ENCODE data around the gene LEP. TPM values are rescaled to one million over a fixed set of nuclear protein-coding genes. Genes with fewer than 3 reads are reported as not detected.

LEP gene
- total RNA-seq, 1 experiment from 2014 or later, result not detected

- POLR2A ChIA-PET, result no interaction called here
- no peak overlapping the region for H2AFZ ChIP-seq (ENCODE audit: low read depth, low read length, poor library complexity, severe bottlenecking)
Measured at GRCh38 chr7:128210590-128211570, 30.2 kb upstream of the LEP start.

More at GRCh38 chr7:128210590-128211570, 30.2 kb upstream of the LEP start:
- Histone ChIP-seq H3K36me3 (ENCODE audit: control insufficient read depth in 1 of 2, insufficient read depth in 2 of 2, low read length in 2 of 2) (no peaks in the 10 kb centered on the region), H3K27ac (ENCODE audit: low read depth, low read length) (no peak overlapping the region), H4K20me1 (ENCODE audit: insufficient read depth) (no peaks in the 10 kb centered on the region), H3K9ac (ENCODE audit: low read length) (no peak overlapping the region), H3K9me2 (ENCODE audit: insufficient read depth) (no peaks in the 10 kb centered on the region), H3K79me2 (ENCODE audit: insufficient read depth, low read length) (no peaks in the 10 kb centered on the region), H3K4me3 (replicated peaks in 1 of 2; ENCODE audit: low read depth in 1 of 2, low read length in 2 of 2) (no peak overlapping the region), H3K4me1 (ENCODE audit: control insufficient read depth in 1 of 2, insufficient read depth in 2 of 2, low read length in 2 of 2) (no peaks in the 10 kb centered on the region), H3K4me2 (ENCODE audit: low read length) (no peak overlapping the region), H3K9me3 (ENCODE audit: control insufficient read depth in 1 of 2, insufficient read depth in 1 of 2, low read depth in 1 of 2, low read length in 2 of 2) (no peaks in the 10 kb centered on the region), H3K27me3 (ENCODE audit: insufficient read depth, low read length) (no peaks in the 10 kb centered on the region; the same call in 1 of the 2 replicates)
- no peak for DNase-seq (ENCODE audit: low read depth, low spot score)
- intact Hi-C loops (cut with micrococcal nuclease), result no loop called here
- RAD21 ChIA-PET (ENCODE audit: low non-redundant PET in 1 of 2, low total read pairs in 2 of 2, uncharacterized antibody in 2 of 2, unreplicated experiment in 2 of 2), result interaction anchor here in 1 of 2 experiments (0.7 to 1.5 kb wide), 2 partner anchors 501 to 502 kb away, joined by 3 to 7 read pairs; no protein-coding TSS in a partner anchor
- no peak for ATAC-seq
- CTCF ChIA-PET, result interaction anchor here (1.1 to 3.2 kb wide), 4 partner anchors 75 to 697 kb away, joined by 3 to 41 read pairs (median 18); no protein-coding TSS in a partner anchor
- no TSS peak for BruUV-seq (replicated peaks)
- no peak for TF ChIP-seq SP1 (IDR thresholded peaks at IDR 0.05; ENCODE audit: low read depth)
- no peak for TF ChIP-seq REST (IDR thresholded peaks at IDR 0.05; ENCODE audit: low read depth)
- TF ChIP-seq ELF1 (IDR thresholded peaks at IDR 0.05; ENCODE audit: borderline replicate concordance, low read depth), result no peak
- TF ChIP-seq RAD21 (IDR thresholded peaks at IDR 0.05; ENCODE audit: low read depth), result no peak
- no peak for TF ChIP-seq CTCF (IDR thresholded peaks at IDR 0.05 in 2 of 3, conservative IDR thresholded peaks at IDR 0.05 in 1 of 3; ENCODE audit: borderline replicate concordance in 1 of 3, insufficient read depth in 1 of 3, low read depth in 2 of 3, low read length in 2 of 3)
- TF ChIP-seq MAX (IDR thresholded peaks at IDR 0.05), result no peak
- no peak for TF ChIP-seq ZBTB33 (IDR thresholded peaks at IDR 0.05; ENCODE audit: extremely low read depth, insufficient replicate concordance, low read length)
- TF ChIP-seq SIN3A (IDR thresholded peaks at IDR 0.05; ENCODE audit: low read depth), result no peak
- no peak for TF ChIP-seq CEBPB (IDR thresholded peaks at IDR 0.05; ENCODE audit: low read depth)
- TF ChIP-seq SRF (IDR thresholded peaks at IDR 0.05; ENCODE audit: low read depth), result no peak
- no peak for TF ChIP-seq EZH2phosphoT487 (IDR thresholded peaks at IDR 0.05; ENCODE audit: borderline replicate concordance)
- no peak for TF ChIP-seq EZH2 (IDR thresholded peaks at IDR 0.05)
